K562 (cell line): ENCODE data around the gene ZBTB44. TPM values are rescaled to one million over a fixed set of nuclear protein-coding genes. Genes with fewer than 3 reads are reported as not detected.
"Not testable (repeated sequence)": the region's sequence is repeated elsewhere in the genome, so short reads cannot be mapped to it uniquely, and the experiment has no call there.

ENCODE experiments used
- ATAC-seq: fragments of 200-7000 bp; cut with Tn5 transposase; 3 replicates; pipeline ENCODE4 v1.9.1; 2020; ENCODE audit warnings: moderate library complexity
- BruUV-seq: library from RNA; stranded (reverse); fragments of 400-500 nt; replicated peaks from 2 replicates; lab custom pipeline; 2021; lab: Mats Ljungman, UMichigan
- CTCF ChIA-PET: fragments of 300-600 bp; formaldehyde crosslinking; extraction: SDS; loops from one replicate; lab custom pipeline; 2021; ENCODE audit warnings: low intra/inter-chr PET ratio; lab: Yijun Ruan, JAX
- POLR2A ChIA-PET: fragments of 300-600, 350-650 bp; sonication (Branson Sonifier 250); formaldehyde crosslinking; extraction: SDS; loops from one replicate; lab custom pipeline; 2021; ENCODE audit warnings: antibody characterized with exemption, inconsistent platforms; lab: Yijun Ruan, JAX
- DNase-seq, 4 experiments: peaks; one replicate each; pipeline versions ENCODE4 v3.0.0 to v3.0.0-alpha.2; 2011 to 2018; ENCODE audit warnings: low spot score in 3 of 4, mixed read lengths in 3 of 4; ENCODE audit errors: extremely low read depth in 1 of 4
- FAIRE-seq: peaks from 2 replicates; lab custom pipeline; 2011; peaks lifted over from hg19 to GRCh38; lab: Jason Lieb, UNC
- H2AFZ ChIP-seq: 2 replicates; pipeline ENCODE4 v1.6.0; 2011; ENCODE audit warnings: low read depth, low read length, control low read depth, inconsistent platforms
- H3K27ac ChIP-seq: fragments of 200-600 bp; 3 replicates; pipeline ENCODE4 v1.8.0; 2011; ENCODE audit warnings: low read depth, mild to moderate bottlenecking, control low read depth, inconsistent platforms, low read length, moderate library complexity, mixed read lengths; ENCODE audit errors: extremely low read depth
- H3K27me3 ChIP-seq, 2 experiments: fragments of 300-600 bp in 1 of 2; 2 replicates in 1 of 2; 3 replicates in 1 of 2; pipeline versions ENCODE4 v1.6.0 to v1.8.0; 2011; ENCODE audit warnings: inconsistent platforms in 2 of 2, low read length in 2 of 2, mild to moderate bottlenecking in 1 of 2, mixed read lengths in 1 of 2, moderate library complexity in 1 of 2; ENCODE audit not compliant: control insufficient read depth in 2 of 2, insufficient read depth in 2 of 2
- H3K36me3 ChIP-seq: fragments of 300-600 bp; 3 replicates; pipeline ENCODE4 v1.8.0; 2011; ENCODE audit warnings: mild to moderate bottlenecking, low read length, inconsistent platforms; ENCODE audit not compliant: control insufficient read depth, insufficient read depth
- H3K4me1 ChIP-seq, 2 experiments: fragments of 200-600 bp in 1 of 2; replicated peaks in 1 of 2; 2 replicates in 1 of 2; 3 replicates in 1 of 2; pipeline versions ENCODE4 v1.5.1 to v1.8.0; 2011; ENCODE audit warnings: inconsistent platforms in 2 of 2, low read length in 2 of 2, mild to moderate bottlenecking in 1 of 2, mixed read lengths in 1 of 2, moderate library complexity in 1 of 2; ENCODE audit not compliant: control insufficient read depth in 2 of 2, insufficient read depth in 2 of 2
- H3K4me2 ChIP-seq: 2 replicates; pipeline ENCODE4 v1.6.1; 2011; ENCODE audit warnings: low read length, control low read depth, inconsistent platforms, mixed read lengths; ENCODE audit not compliant: insufficient read depth
- H3K4me3 ChIP-seq: fragments of 200-600 bp; sonication (generic), shearing (Covaris generic); 2 replicates; pipeline ENCODE4 v1.5.1; 2016; ENCODE audit warnings: control low read depth, inconsistent platforms
- H3K79me2 ChIP-seq: fragments of 200-600 bp; 3 replicates; pipeline ENCODE4 v1.8.0; 2011; ENCODE audit warnings: low read length, inconsistent platforms; ENCODE audit not compliant: control insufficient read depth, insufficient read depth
- H3K9ac ChIP-seq, 2 experiments: 2 replicates each; pipeline versions ENCODE4 v1.6.0 to v1.6.1; 2011; ENCODE audit warnings: low read depth in 2 of 2, low read length in 2 of 2, control low read depth in 1 of 2, inconsistent platforms in 1 of 2, mild to moderate bottlenecking in 1 of 2, mixed read lengths in 1 of 2; ENCODE audit not compliant: insufficient read depth in 1 of 2
- H3K9me1 ChIP-seq: one replicate; pipeline ENCODE4 v1.6.0; 2011; ENCODE audit warnings: inconsistent platforms, mild to moderate bottlenecking, low read length, moderate library complexity; ENCODE audit not compliant: control insufficient read depth, insufficient read depth
- H3K9me3 ChIP-seq: replicated peaks from 2 replicates; pipeline ENCODE4 v1.5.1; 2011; ENCODE audit warnings: low read depth, low read length, inconsistent platforms; ENCODE audit not compliant: control insufficient read depth, insufficient read depth
- H4K20me1 ChIP-seq: replicated peaks from 2 replicates; pipeline ENCODE4 v1.6.1; 2011; ENCODE audit warnings: low read length, inconsistent platforms, mixed read lengths; ENCODE audit not compliant: control insufficient read depth, insufficient read depth
- PRPF4 ChIP-seq: fragments of 200-400 bp; formaldehyde crosslinking; IDR thresholded peaks from one replicate; pipeline ENCODE4 v1.6.1; 2017; ENCODE audit warnings: low read length, low read depth, mild to moderate bottlenecking; ENCODE audit not compliant: insufficient read depth, poor library complexity, severe bottlenecking
- RFX7 ChIP-seq: fragments of 250-450 bp; sonication (Bioruptor Pico); IDR thresholded peaks from 2 replicates; pipeline ENCODE4 v1.5.1; 2021; ENCODE audit warnings: mild to moderate bottlenecking
- STAG1 ChIP-seq: sonication (generic); formaldehyde crosslinking; IDR thresholded peaks from 2 replicates; pipeline ENCODE4 v1.5.0; 2020; ENCODE audit warnings: missing genetic modification reagents, borderline replicate concordance
- WGBS: fragments of 100-300 bp; shearing (Covaris generic); methylation state at CpG from one replicate; pipeline ENCODE4 v1.1.6; 2016; ENCODE audit warnings: low coverage, mixed read lengths; ENCODE audit not compliant: insufficient coverage; ENCODE audit errors: missing lambda C conversion rate; 5-methylcytosine and 5-hydroxymethylcytosine counted together
- in situ Hi-C: fragments of 300-500 bp; cut with MboI; formaldehyde crosslinking; loops from 4 replicates; pipeline ENCODE4 v1.15.0; 2018; ENCODE audit warnings: inconsistent platforms, mixed read lengths
- intact Hi-C: fragments of 100-400 bp; cut with micrococcal nuclease; formaldehyde crosslinking; loops from 2 replicates; pipeline ENCODE4 v1.14.2; 2022
- polyA plus RNA-seq, 8 experiments: library from polyadenylated mRNA; depleted of rRNA in 4 of 8; stranded (reverse) in 5 of 8; unstranded in 3 of 8; fragments of >200 nt; fragmentation: Nextera tagmentation in 2 of 8; fragmentation: Illumina TruSeq in 1 of 8; extraction: Ambion mirVana in 2 of 8; extraction: Trizol in 1 of 8; gene quantifications; 2 replicates each; pipeline versions ENCODE4 v1.2.1 to v1.2.3, GENCODE V29; 2011 to 2014; ENCODE audit warnings: inconsistent platforms in 1 of 8, missing spikeins in 1 of 8
- total RNA-seq, 7 experiments: library from RNA; depleted of rRNA in 6 of 7; stranded (reverse); fragments of >200 nt in 6 of 7; fragmentation: Illumina TruSeq in 2 of 7; extraction: Trizol in 2 of 7; gene quantifications; 2 replicates each; pipeline versions ENCODE4 v1.2.1 to v1.2.3, GENCODE V29; 2011 to 2021; ENCODE audit warnings: low replicate concordance in 1 of 7

ZBTB44 gene
- total and polyA plus RNA-seq, 9 of the 15 experiments (the other 6 are each of a cell fraction or from before 2014, with no cell fraction given) = 4.7 to 27.1 (median 17.3) TPM

DNA sequence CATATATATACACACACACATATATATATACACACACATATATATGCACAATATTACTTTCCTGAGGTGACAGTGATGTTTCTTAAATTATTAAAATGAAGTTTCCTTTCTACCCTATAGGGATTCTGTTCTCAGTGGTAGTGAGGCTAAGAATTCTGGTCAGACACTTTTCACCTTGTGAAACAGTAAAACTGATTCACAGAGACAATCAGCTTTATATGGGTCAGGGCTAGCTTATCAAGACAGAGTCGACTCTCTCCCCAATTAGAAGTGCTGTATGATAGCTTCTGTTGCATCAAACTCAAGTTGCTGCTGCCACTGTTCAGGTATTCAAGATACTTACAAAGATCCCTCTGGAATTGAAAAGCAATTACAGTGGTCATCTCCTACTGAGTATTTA lies 68.4 kb downstream of the ZBTB44 start:
- H3K9me1 ChIP-seq = no peaks in the 10 kb centered on the region
- TF ChIP-seq STAG1 (CRISPR knock-in tag) = no peak
- no peak for TF ChIP-seq RFX7
- TF ChIP-seq PRPF4 = no peak
- in situ Hi-C loops (no loop called here), intact Hi-C loops (no loop called here)
- H3K27me3 ChIP-seq = no peaks in the 10 kb centered on the region
- no TSS peak for BruUV-seq
- no peak for DNase-seq
- H3K4me2 ChIP-seq = no peak overlapping the region
- 27% methylated on average over 1 of the region's 1 CpG for WGBS
- no peaks in the 10 kb centered on the region; the same call in 2 of the 3 replicates for H3K79me2 ChIP-seq
- H4K20me1 ChIP-seq = no peaks in the 10 kb centered on the region
- no peaks in the 10 kb centered on the region for H3K9me3 ChIP-seq
- no peak overlapping the region for H3K27ac ChIP-seq
- POLR2A ChIA-PET = no interaction called here
- FAIRE-seq = no peak
- H3K4me1 ChIP-seq = no peaks in the 10 kb centered on the region
- no peak overlapping the region for H3K9ac ChIP-seq
- no peak for ATAC-seq
- CTCF ChIA-PET = no interaction called here
- no peak overlapping the region for H2AFZ ChIP-seq
- H3K4me3 ChIP-seq = no peak overlapping the region
- H3K36me3 ChIP-seq = peaks cover 3% of the 10 kb centered on the region; the same call in 1 of the 3 replicates

DNA sequence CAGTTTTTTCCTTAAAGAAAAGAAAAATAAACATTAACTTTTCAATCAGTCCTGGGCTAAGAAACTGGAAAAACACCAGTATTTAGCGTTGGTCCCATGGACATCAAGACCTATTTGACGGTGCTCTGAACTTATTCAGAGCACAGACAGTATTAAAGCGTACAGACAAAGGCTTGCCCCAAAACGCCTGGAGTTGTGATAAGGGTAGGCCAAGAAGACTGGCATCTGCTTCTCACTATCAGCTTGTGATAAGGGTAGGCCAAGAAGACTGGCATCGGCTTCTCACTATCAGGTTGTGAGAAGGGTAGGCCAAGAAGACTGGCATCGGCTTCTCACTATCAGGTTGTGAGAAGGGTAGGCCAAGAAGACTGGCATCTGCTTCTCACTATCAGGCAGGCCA lies 69.3 kb downstream of the ZBTB44 start:
- CTCF ChIA-PET = not testable (repeated sequence)

More for the DNA sequence above, 69.3 kb downstream of the ZBTB44 start:
- H2AFZ ChIP-seq, POLR2A ChIA-PET, H3K9ac ChIP-seq, H3K9me1 ChIP-seq, H3K4me1 ChIP-seq, H3K4me3 ChIP-seq, BruUV-seq, in situ Hi-C loops, DNase-seq, H3K36me3 ChIP-seq, intact Hi-C loops, FAIRE-seq, H3K4me2 ChIP-seq, H3K9me3 ChIP-seq, ATAC-seq, H3K27me3 ChIP-seq, H3K79me2 ChIP-seq, H4K20me1 ChIP-seq, H3K27ac ChIP-seq: not testable (repeated sequence)
- 87% methylated on average over 6 of the region's 6 CpGs for WGBS
